Mesothelial cell of epicardium (in vitro differentiated cells): Measurements from ENCODE around the gene VPS26C. TPM values are rescaled to one million over a fixed set of nuclear protein-coding genes. Genes with fewer than 3 reads are reported as not detected.

ENCODE experiments used
- DNase-seq, 2 experiments: peaks; one replicate each; pipeline ENCODE4 v3.0.0; 2021; ENCODE audit warnings: low spot score in 2 of 2; ENCODE audit not compliant: unreplicated experiment in 2 of 2
- H3K27ac Mint-ChIP-seq: 2 replicates; pipeline ENCODE4 v1.8.0; 2021; ENCODE audit warnings: mixed read lengths
- H3K27me3 Mint-ChIP-seq: 2 replicates; pipeline ENCODE4 v1.8.0; 2021; ENCODE audit warnings: low read depth, mixed read lengths
- H3K36me3 Mint-ChIP-seq: 2 replicates; pipeline ENCODE4 v1.8.0; 2021; ENCODE audit warnings: mixed read lengths
- H3K4me1 Mint-ChIP-seq: 2 replicates; pipeline ENCODE4 v1.8.0; 2021; ENCODE audit warnings: mixed read lengths
- H3K4me3 Mint-ChIP-seq: 2 replicates; pipeline ENCODE4 v1.8.0; 2021; ENCODE audit warnings: mild to moderate bottlenecking, moderate library complexity, mixed read lengths
- H3K9me3 Mint-ChIP-seq: 2 replicates; pipeline ENCODE4 v1.8.0; 2021; ENCODE audit warnings: mixed read lengths
- total RNA-seq: library from RNA; stranded (reverse); gene quantifications from 3 replicates; pipeline ENCODE4 v1.2.1, GENCODE V29; 2021
- TF ChIP-seq, protein P1 (sequence below): fragments of 200-600 bp; sonication (generic); IDR thresholded peaks from one replicate; pipeline ENCODE4 v1.5.0; 2021; ENCODE audit warnings: antibody characterized with exemption; ENCODE audit not compliant: unreplicated experiment

VPS26C gene
- total RNA-seq, 1 donor from 2014 or later = 45.0 TPM

DNA sequence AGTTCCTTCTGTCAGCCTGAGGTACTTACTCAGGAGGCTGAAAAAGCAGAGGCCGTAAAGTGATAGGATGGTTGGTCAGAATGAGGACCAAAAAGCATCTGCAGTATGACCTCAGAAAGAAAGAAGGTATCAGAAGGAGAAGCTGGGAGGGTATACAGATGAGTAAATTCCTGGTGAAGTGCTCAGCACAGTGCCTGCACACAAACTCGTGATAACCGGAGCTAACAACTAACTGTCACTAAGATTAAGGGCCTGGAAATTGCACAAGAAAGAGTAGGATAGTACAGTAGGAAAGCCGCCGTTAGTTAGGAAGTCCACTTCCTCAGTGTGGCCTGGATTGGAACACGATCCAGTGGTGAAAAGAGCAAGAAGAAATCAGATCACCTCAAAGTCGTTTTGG, 62.6 kb downstream of the VPS26C start:
- no peaks in the 10 kb centered on the region for H3K4me1 Mint-ChIP-seq
- H3K36me3 Mint-ChIP-seq = peaks cover 50% of the 10 kb centered on the region
- no peak overlapping the region for H3K4me3 Mint-ChIP-seq
- TF ChIP-seq, protein P1, sequence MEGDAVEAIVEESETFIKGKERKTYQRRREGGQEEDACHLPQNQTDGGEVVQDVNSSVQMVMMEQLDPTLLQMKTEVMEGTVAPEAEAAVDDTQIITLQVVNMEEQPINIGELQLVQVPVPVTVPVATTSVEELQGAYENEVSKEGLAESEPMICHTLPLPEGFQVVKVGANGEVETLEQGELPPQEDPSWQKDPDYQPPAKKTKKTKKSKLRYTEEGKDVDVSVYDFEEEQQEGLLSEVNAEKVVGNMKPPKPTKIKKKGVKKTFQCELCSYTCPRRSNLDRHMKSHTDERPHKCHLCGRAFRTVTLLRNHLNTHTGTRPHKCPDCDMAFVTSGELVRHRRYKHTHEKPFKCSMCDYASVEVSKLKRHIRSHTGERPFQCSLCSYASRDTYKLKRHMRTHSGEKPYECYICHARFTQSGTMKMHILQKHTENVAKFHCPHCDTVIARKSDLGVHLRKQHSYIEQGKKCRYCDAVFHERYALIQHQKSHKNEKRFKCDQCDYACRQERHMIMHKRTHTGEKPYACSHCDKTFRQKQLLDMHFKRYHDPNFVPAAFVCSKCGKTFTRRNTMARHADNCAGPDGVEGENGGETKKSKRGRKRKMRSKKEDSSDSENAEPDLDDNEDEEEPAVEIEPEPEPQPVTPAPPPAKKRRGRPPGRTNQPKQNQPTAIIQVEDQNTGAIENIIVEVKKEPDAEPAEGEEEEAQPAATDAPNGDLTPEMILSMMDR = no peak
- H3K27ac Mint-ChIP-seq = no peak overlapping the region
- peaks cover 6% of the 10 kb centered on the region for H3K9me3 Mint-ChIP-seq
- H3K27me3 Mint-ChIP-seq = no peaks in the 10 kb centered on the region
- no peak for DNase-seq

DNA sequence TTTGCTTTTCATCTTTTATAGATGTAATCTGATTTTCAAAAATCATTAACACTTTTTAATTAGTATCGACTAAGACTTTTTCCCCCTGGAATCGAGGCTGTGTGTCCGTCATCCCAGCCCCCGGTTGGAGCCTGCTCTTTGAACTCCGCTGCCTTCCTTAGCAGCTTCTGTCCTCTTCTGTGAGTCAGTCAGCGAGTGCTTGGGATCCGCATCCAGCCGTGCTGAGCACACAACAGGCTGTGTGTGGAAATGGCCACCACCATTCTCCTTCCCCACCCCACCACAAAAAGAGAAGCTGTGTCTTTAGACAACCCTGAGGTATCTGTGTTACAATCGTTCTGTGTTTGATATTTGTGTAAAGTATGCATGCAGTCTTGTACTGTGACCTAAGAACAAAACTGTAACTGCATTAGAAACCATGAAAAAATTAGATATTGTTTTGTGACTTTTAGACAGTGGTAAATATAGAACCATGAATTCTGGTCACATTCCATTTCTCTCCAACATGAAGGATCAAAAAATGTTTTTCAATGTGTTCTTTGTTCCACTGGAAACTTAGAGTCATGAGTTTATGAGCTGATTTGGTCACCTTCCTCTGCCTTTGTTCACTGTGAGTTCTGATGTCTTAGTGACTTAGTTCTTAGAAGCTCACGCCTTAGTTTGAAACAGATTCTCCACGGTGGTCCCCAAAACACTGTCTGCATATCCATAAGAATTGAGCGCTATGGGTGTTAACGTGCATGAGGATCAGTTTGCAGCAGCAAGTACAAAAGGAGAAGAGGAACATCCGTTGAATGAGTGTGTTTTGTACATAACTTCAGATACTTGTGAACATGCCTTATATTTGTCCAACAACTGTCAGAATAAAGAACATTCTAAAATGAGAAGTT, 64.7 kb downstream of the VPS26C start:
- H3K27ac Mint-ChIP-seq = no peak overlapping the region
- TF ChIP-seq, protein P1 = no peak
- DNase-seq = no peak
- H3K4me3 Mint-ChIP-seq = no peak overlapping the region
- H3K9me3 Mint-ChIP-seq = peaks cover 4% of the 10 kb centered on the region
- H3K4me1 Mint-ChIP-seq = no peaks in the 10 kb centered on the region
- peaks cover 65% of the 10 kb centered on the region for H3K36me3 Mint-ChIP-seq
- H3K27me3 Mint-ChIP-seq = no peaks in the 10 kb centered on the region

DNA sequence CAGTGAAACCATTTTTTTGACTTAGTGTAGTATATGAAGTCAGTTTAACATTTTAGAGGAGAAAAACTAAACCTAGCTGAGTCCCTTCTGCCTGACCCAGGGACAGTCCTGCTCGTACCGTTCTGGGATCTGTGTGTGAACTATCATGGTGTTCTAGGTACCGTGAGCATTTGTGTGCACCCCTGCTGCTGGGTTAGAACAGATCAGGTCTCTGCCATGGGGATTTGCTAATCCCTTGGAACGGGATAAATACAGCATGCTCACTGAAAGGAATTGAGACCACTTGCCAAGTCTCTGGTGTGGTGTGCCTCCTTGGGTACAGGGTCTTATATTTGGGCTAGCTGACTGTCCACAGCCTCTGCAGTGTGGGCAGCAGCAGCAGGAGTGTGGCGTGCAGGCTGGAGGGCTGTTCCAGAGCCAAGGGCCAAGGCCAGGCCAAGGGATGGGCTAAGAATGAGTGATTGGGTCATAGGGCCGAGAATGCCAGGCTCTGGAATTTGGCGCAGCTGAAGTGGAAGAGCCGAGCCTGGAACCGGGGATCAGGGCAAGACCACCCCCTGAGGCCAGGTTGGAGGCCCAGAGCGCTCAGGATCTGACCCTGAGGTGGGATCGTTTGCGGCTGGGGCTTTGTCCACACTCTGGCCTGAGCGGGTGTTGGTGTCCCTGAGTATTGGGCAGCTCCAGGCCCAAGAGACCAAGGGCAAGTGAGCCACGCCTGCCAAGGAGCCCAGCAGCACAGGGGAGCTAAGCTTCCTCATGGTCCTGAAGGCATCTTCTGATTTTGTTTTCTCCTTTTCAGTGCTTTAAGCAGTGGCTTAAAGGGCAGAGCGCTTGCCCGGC, 66.3 kb downstream of the VPS26C start:
- H3K27me3 Mint-ChIP-seq = no peaks in the 10 kb centered on the region
- H3K4me3 Mint-ChIP-seq = no peak overlapping the region
- no peak overlapping the region for H3K27ac Mint-ChIP-seq

DNA sequence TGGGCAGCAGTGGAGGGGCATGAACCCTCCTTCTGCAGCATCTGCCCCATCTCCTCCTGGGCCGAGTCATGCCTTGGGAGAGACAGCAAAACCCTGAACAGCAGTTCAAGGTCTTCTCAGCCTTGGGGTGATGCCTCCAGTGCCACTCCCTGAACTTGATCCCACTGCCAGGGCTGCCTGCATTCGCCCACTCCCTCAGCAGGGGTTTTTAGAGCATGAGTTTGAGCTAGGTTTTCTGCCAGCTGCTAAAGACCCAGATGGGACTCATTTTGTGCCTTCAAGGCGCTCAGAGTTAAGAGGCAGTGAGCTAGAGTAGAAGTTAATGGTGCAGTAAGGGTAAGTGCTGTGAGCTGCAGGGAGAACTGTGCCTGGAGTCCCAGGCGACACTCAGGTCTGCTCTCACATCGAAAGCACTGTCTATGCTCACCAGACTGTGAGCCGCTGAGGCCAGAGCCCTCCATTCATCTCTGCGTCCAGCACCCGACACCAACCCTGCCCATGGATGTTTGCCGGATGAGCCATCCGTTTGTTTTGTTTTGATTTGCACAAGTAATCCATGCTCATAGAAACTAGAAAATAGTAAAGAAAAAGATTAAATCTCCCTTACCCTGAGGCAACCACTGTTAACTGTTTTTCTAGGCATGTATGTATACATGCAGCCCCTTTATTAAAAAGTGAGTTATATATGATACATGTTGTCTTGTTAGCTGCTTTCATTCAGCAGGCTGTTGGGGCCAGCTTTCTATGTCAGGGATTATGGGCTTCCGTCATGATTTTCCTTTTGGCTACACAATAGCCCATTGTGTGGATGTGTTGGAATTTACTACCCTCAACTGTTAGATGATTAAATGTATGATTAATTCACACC, 67.8 kb downstream of the VPS26C start:
- Mint-ChIP-seq H3K27me3 (no peaks in the 10 kb centered on the region), H3K4me3 (no peak overlapping the region), H3K9me3 (no peaks in the 10 kb centered on the region), H3K27ac (no peak overlapping the region), H3K4me1 (no peaks in the 10 kb centered on the region), H3K36me3 (peaks cover 65% of the 10 kb centered on the region)
- no peak for DNase-seq
- TF ChIP-seq, protein P1 = no peak

More for the DNA sequence above, 66.3 kb downstream of the VPS26C start:
- H3K4me1 Mint-ChIP-seq = no peaks in the 10 kb centered on the region
- H3K36me3 Mint-ChIP-seq = peaks cover 65% of the 10 kb centered on the region
- DNase-seq = no peak
- H3K9me3 Mint-ChIP-seq = peaks cover under 1% of the 10 kb centered on the region
- TF ChIP-seq, protein P1 = no peak

DNA sequence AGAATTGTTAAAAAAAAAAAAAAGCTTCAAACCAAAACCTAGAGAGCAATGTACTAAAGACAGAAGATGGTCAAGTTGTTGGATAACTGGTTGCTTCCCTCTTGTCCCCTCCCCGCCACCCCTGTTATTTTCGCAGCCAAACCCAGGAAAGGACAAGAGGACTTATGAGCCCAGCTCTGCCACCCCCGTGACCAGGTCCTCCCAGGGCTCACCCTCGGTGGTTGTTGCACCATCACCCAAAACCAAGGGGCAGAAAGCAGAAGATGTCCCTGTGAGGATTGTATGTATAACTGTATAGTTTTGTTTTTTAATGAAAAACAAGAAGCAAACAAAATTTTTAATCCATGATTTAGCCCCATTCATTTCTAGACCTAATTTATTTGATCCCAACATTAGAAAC, 69.4 kb downstream of the VPS26C start:
- no peaks in the 10 kb centered on the region for H3K27me3 Mint-ChIP-seq
- no peak overlapping the region for H3K4me3 Mint-ChIP-seq
- no peaks in the 10 kb centered on the region for H3K4me1 Mint-ChIP-seq
- no peaks in the 10 kb centered on the region for H3K9me3 Mint-ChIP-seq
- TF ChIP-seq, protein P1 = no peak
- H3K36me3 Mint-ChIP-seq = peaks cover 66% of the 10 kb centered on the region
- no peak for DNase-seq
- H3K27ac Mint-ChIP-seq = no peak overlapping the region
